Esophagus muscularis mucosa (tissue), 3 donors: ENCODE data around the gene PNISR.

Experiments used
- POLR2A ChIP-seq: fragments of 450-650 bp; IDR thresholded peaks from one replicate; pipeline ENCODE4 v1.6.1; 2017; ENCODE audit warnings: antibody characterized with exemption, moderate library complexity, mild to moderate bottlenecking, low read depth
- POLR2AphosphoS5 ChIP-seq, 2 donors: sonication (generic); formaldehyde crosslinking; IDR thresholded peaks; one replicate each; pipeline ENCODE4 v1.6.1; 2017; ENCODE audit warnings: antibody characterized with exemption in 2 of 2
- TF ChIP-seq, protein P1 (sequence below), 3 experiments: fragments of 200-600 bp in 2 of 3; fragments of 450-650 bp in 1 of 3; sonication (generic) in 2 of 3; IDR thresholded peaks; one replicate each; pipeline ENCODE4 v1.5.1; 2017 to 2019; ENCODE audit warnings: antibody characterized with exemption in 3 of 3, mild to moderate bottlenecking in 2 of 3, moderate library complexity in 1 of 3

DNA sequence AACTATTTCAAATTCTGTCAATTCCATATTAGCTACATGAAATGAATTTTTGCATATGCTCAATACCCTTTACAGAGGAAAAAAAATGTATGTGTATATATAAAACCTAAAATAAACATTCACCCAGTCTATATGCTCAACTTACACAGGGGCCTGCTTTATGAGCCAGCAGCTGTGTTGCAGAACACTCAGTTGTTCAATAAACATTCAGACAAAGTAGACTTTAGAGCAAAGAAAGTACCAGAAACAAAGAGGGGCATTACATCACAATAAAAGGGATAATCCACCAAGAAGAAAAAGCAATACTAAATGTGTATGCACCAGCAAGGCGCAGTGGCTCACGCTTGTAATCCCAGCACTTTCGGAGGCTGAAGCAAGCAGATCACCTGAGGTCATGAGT lies 40.6 kb downstream of the PNISR start:
- TF ChIP-seq POLR2A (no peak), POLR2AphosphoS5 (IDR thresholded peaks at IDR 0.05) (no peak)
- TF ChIP-seq, protein P1, sequence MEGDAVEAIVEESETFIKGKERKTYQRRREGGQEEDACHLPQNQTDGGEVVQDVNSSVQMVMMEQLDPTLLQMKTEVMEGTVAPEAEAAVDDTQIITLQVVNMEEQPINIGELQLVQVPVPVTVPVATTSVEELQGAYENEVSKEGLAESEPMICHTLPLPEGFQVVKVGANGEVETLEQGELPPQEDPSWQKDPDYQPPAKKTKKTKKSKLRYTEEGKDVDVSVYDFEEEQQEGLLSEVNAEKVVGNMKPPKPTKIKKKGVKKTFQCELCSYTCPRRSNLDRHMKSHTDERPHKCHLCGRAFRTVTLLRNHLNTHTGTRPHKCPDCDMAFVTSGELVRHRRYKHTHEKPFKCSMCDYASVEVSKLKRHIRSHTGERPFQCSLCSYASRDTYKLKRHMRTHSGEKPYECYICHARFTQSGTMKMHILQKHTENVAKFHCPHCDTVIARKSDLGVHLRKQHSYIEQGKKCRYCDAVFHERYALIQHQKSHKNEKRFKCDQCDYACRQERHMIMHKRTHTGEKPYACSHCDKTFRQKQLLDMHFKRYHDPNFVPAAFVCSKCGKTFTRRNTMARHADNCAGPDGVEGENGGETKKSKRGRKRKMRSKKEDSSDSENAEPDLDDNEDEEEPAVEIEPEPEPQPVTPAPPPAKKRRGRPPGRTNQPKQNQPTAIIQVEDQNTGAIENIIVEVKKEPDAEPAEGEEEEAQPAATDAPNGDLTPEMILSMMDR (IDR thresholded peaks at IDR 0.05), result no peak
